SK-N-MC (cell line): Measurements from ENCODE around the gene PSMD10.

Source experiments
- EZH2 ChIP-seq: fragments of 200-600 bp; sonication (generic); IDR thresholded peaks from one replicate; pipeline ENCODE4 v1.6.1; 2017; ENCODE audit warnings: antibody characterized with exemption
- POLR2AphosphoS5 ChIP-seq: IDR thresholded peaks from 2 replicates; pipeline ENCODE4 v1.6.1; 2012; ENCODE audit warnings: mild to moderate bottlenecking, low read depth, low read length, borderline replicate concordance

- no peak for TF ChIP-seq EZH2
- no peak for TF ChIP-seq POLR2AphosphoS5
These were observed 40.7 kb upstream of the PSMD10 start for GRCh38 chrX:108132034-108132433.
